Measurements from ENCODE around the gene TYRP1.

TYRP1 gene

DNA sequence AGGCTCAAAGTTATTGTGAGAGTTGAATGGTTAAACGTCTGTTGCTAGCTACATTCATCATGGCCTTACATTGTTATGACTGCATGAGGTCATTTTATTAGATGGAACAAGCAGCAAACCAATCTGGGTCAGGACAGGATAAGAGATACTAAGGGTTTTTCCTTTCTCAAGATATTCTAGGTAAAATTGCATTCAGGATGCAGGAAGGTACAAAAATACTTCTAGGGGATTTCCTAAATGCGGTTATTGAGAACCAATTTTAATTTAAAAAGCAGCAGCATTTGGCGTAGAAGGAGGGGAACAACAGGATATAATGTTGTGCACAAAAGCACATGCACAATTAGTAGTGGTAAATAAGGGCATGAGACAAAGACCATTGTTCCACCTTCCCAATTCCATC is 42.5 kb downstream of the TYRP1 start:
- Mint-ChIP-seq H3K27me3 (no peaks in the 10 kb centered on the region), H3K4me3 (no peak overlapping the region)

DNA sequence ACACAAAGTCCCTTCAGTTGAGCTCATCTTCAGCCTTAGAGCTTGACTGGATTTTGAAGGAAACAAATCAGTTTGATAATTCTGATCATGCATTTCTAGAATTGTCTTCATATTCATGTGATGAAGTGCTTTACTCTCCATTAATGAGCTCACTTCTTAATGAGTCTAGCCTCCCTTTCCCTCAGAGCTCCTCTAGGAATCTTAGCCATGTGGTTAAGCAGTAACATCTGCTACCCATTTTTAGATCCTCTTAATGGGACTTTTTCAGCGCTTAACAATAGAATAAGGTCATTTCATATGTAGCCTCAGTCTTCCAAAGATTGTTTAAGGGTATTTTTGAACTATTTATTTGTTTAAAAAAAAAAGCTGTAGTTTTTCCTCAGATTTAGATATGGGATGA is 44.7 kb downstream of the TYRP1 start:
- Mint-ChIP-seq H3K27me3 (no peaks in the 10 kb centered on the region), H3K36me3 (ENCODE audit: low read depth) (no peaks in the 10 kb centered on the region), H3K27ac (no peak overlapping the region), H3K9me3 (peaks cover 12% of the 10 kb centered on the region), H3K4me1 (ENCODE audit: low read depth) (no peaks in the 10 kb centered on the region), H3K4me3 (no peak overlapping the region)

More for the DNA sequence above, 42.5 kb downstream of the TYRP1 start:
- Mint-ChIP-seq H3K36me3 (ENCODE audit: low read depth) (no peaks in the 10 kb centered on the region), H3K4me1 (ENCODE audit: low read depth) (no peaks in the 10 kb centered on the region), H3K9me3 (peaks cover 11% of the 10 kb centered on the region), H3K27ac (no peak overlapping the region)

GRCh38 chr9:12739014-12739652 is 45.9 kb downstream of the TYRP1 start:
- Mint-ChIP-seq H3K4me3 (no peak overlapping the region), H3K36me3 (ENCODE audit: low read depth) (no peaks in the 10 kb centered on the region), H3K9me3 (peaks cover 19% of the 10 kb centered on the region), H3K27me3 (no peaks in the 10 kb centered on the region), H3K4me1 (ENCODE audit: low read depth) (no peaks in the 10 kb centered on the region), H3K27ac (no peak overlapping the region)

GRCh38 chr9:12740845-12741244 is 47.7 kb downstream of the TYRP1 start:
- peaks cover 24% of the 10 kb centered on the region for H3K9me3 Mint-ChIP-seq
- H3K36me3 Mint-ChIP-seq (ENCODE audit: low read depth): no peaks in the 10 kb centered on the region
- H3K4me1 Mint-ChIP-seq (ENCODE audit: low read depth): no peaks in the 10 kb centered on the region
- H3K27ac Mint-ChIP-seq: no peak overlapping the region
- no peak overlapping the region for H3K4me3 Mint-ChIP-seq
- H3K27me3 Mint-ChIP-seq: no peaks in the 10 kb centered on the region

DNA sequence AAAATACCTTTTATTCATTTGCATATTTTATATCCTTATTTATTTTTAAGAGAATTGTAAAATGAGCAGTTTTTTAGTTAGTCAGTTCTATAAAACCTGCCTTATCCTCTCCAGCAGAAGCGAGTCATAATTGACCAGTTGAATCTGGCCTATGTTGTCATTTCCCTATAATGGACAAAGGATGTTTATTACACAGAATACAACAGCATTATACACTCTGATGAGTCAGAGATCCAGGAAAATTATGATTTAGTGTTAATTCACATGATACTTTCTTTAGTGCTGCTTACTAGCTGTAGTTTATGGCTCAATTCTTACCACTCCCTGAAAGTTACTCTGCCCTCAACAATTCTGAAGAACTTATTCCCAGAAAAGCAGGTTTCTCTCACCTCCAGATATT is 54.8 kb downstream of the TYRP1 start:
- Mint-ChIP-seq H3K4me3 (no peak overlapping the region), H3K9me3 (peaks cover 21% of the 10 kb centered on the region), H3K36me3 (ENCODE audit: low read depth) (no peaks in the 10 kb centered on the region), H3K4me1 (ENCODE audit: low read depth) (no peaks in the 10 kb centered on the region), H3K27ac (no peak overlapping the region), H3K27me3 (no peaks in the 10 kb centered on the region)

GRCh38 chr9:12748954-12749353 is 55.8 kb downstream of the TYRP1 start:
- H3K4me1 Mint-ChIP-seq (ENCODE audit: low read depth): no peaks in the 10 kb centered on the region
- peaks cover 15% of the 10 kb centered on the region for H3K9me3 Mint-ChIP-seq
- H3K4me3 Mint-ChIP-seq: no peak overlapping the region
- no peaks in the 10 kb centered on the region for H3K27me3 Mint-ChIP-seq
- no peak overlapping the region for H3K27ac Mint-ChIP-seq
- no peaks in the 10 kb centered on the region for H3K36me3 Mint-ChIP-seq (ENCODE audit: low read depth)

- Mint-ChIP-seq H3K9me3 (no peaks in the 10 kb centered on the region), H3K4me3 (no peak overlapping the region), H3K36me3 (ENCODE audit: low read depth) (no peaks in the 10 kb centered on the region), H3K27me3 (no peaks in the 10 kb centered on the region), H3K27ac (no peak overlapping the region), H3K4me1 (ENCODE audit: low read depth) (no peaks in the 10 kb centered on the region)
Observed at GRCh38 chr9:12753931-12754330, 60.7 kb downstream of the TYRP1 start.

DNA sequence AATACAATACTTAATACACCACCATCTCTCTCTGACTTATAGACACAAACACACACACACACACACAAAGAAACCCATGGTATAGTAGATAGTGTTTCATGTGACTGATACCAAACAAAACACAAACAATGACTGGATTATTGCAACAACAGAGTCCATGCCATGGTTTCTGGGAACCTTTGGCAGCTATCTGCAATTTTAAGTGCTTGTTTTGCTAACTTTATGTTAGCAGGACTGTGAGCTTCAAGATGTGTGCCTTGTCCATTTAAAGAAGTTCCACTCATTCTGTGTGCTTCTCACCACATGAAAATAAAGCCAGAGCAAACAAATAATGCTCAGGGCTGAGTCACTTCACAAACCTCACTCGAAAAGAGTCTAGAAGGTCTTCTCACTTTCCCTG is 66.6 kb downstream of the TYRP1 start:
- H3K27ac Mint-ChIP-seq: no peak overlapping the region
- no peaks in the 10 kb centered on the region for H3K27me3 Mint-ChIP-seq
- no peaks in the 10 kb centered on the region for H3K9me3 Mint-ChIP-seq
- H3K36me3 Mint-ChIP-seq (ENCODE audit: low read depth): no peaks in the 10 kb centered on the region
- H3K4me3 Mint-ChIP-seq: no peak overlapping the region
- H3K4me1 Mint-ChIP-seq (ENCODE audit: low read depth): no peaks in the 10 kb centered on the region

All from stimulated activated naive CD8-positive, alpha-beta T cell treated with anti-CD3 and anti-CD28 coated beads, Interleukin-15, Interleukin-2, amounts not matched to agents 100 ng/mL and 50 ng/mL, for 24 hours (primary cell).